Parathyroid adenoma (tissue), 2 donors: ENCODE measurements around the gene SMAD9.
"Not testable (repeated sequence)": the region's sequence is repeated elsewhere in the genome, so short reads cannot be mapped to it uniquely, and the experiment has no call there.

Source experiments
- H2AFZ ChIP-seq: fragments of 300-600 bp; sonication (generic); one replicate; pipeline ENCODE4 v1.7.0; 2017; ENCODE audit warnings: antibody characterized with exemption, mild to moderate bottlenecking
- H3K27ac ChIP-seq: fragments of 300-600 bp; sonication (generic); one replicate; pipeline ENCODE4 v1.7.0; 2017
- H3K27me3 ChIP-seq: fragments of 300-600 bp; sonication (generic); one replicate; pipeline ENCODE4 v1.7.0; 2017; ENCODE audit warnings: low read length; ENCODE audit not compliant: control insufficient read depth, insufficient read depth
- H3K36me3 ChIP-seq: fragments of 300-600 bp; sonication (generic); one replicate; pipeline ENCODE4 v1.7.0; 2017; ENCODE audit warnings: low read length; ENCODE audit not compliant: control insufficient read depth, insufficient read depth
- H3K4me1 ChIP-seq: fragments of 300-600 bp; sonication (generic); one replicate; pipeline ENCODE4 v1.7.0; 2017; ENCODE audit warnings: control low read depth
- H3K4me2 ChIP-seq: fragments of 300-600 bp; sonication (generic); one replicate; pipeline ENCODE4 v1.7.0; 2017; ENCODE audit warnings: low read length
- H3K4me3 ChIP-seq: fragments of 300-600 bp; sonication (generic); one replicate; pipeline ENCODE4 v1.7.0; 2017; ENCODE audit warnings: low read depth, low read length
- H3K79me2 ChIP-seq: fragments of 300-600 bp; sonication (generic); one replicate; pipeline ENCODE4 v1.7.0; 2017; ENCODE audit warnings: control low read depth
- H3K9ac ChIP-seq: fragments of 300-600 bp; sonication (generic); one replicate; pipeline ENCODE4 v1.7.0; 2017; ENCODE audit warnings: mild to moderate bottlenecking
- H3K9me3 ChIP-seq: fragments of 300-600 bp; sonication (generic); one replicate; pipeline ENCODE4 v1.7.0; 2017; ENCODE audit warnings: low read length; ENCODE audit not compliant: control insufficient read depth
- TF ChIP-seq, protein P1 (sequence below): fragments of 300-600 bp; sonication (generic); IDR thresholded peaks from one replicate; pipeline ENCODE4 v1.7.0; 2017; ENCODE audit warnings: antibody characterized with exemption, mild to moderate bottlenecking
- donor health status: primary hyperparathyroidism.

SMAD9 gene

DNA sequence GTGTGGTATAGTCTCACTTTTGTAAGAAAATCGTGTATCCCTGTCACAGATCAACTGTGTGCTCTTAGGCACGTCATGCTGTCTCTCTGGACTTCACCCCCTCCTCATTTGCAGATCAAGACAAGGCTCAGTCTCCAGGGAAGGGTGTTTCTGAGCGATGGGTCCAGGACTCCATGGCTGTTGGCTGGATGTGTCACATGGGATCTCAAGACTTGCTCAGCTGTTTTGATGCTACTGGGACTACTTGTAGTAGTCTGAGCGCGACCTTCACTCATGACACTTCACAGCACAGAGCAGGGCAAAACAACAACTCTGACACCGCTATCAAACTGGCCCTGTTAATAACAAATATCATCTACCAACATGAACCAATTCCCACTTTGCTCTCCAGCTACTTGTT, 36.2 kb downstream of the SMAD9 start:
- H3K4me1 ChIP-seq: no peaks in the 10 kb centered on the region
- TF ChIP-seq, protein P1, sequence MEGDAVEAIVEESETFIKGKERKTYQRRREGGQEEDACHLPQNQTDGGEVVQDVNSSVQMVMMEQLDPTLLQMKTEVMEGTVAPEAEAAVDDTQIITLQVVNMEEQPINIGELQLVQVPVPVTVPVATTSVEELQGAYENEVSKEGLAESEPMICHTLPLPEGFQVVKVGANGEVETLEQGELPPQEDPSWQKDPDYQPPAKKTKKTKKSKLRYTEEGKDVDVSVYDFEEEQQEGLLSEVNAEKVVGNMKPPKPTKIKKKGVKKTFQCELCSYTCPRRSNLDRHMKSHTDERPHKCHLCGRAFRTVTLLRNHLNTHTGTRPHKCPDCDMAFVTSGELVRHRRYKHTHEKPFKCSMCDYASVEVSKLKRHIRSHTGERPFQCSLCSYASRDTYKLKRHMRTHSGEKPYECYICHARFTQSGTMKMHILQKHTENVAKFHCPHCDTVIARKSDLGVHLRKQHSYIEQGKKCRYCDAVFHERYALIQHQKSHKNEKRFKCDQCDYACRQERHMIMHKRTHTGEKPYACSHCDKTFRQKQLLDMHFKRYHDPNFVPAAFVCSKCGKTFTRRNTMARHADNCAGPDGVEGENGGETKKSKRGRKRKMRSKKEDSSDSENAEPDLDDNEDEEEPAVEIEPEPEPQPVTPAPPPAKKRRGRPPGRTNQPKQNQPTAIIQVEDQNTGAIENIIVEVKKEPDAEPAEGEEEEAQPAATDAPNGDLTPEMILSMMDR: no peak
- H3K9me3 ChIP-seq: no peaks in the 10 kb centered on the region
- no peaks in the 10 kb centered on the region for H3K36me3 ChIP-seq
- no peak overlapping the region for H3K9ac ChIP-seq
- H3K27me3 ChIP-seq: no peaks in the 10 kb centered on the region
- H3K27ac ChIP-seq: no peak overlapping the region
- no peak overlapping the region for H3K4me3 ChIP-seq
- no peak overlapping the region for H3K4me2 ChIP-seq
- no peak overlapping the region for H2AFZ ChIP-seq
- no peaks in the 10 kb centered on the region for H3K79me2 ChIP-seq

DNA sequence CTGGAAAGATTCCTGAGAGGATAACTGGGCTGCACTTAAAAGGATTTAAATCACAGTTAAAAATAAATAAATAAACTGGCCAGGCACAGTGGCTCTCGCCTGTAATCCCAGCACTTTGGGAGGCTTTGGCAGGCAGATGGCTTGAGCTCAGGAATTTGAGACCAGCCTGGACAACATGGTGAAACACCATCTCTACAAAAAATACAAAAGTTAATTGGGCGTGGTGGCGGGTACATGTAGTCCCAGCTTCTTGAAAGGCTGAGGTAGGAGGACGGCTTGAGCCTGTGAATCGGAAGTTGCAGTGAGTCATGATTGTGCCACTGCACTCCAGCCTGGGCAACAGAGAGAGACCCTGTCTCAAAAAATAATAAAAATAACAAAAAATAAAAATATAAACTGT, 36.6 kb downstream of the SMAD9 start:
- not testable (repeated sequence) for H3K36me3 ChIP-seq, H3K9me3 ChIP-seq, H3K4me1 ChIP-seq, H3K27me3 ChIP-seq, H3K9ac ChIP-seq, H2AFZ ChIP-seq, H3K79me2 ChIP-seq, H3K4me2 ChIP-seq, H3K27ac ChIP-seq, H3K4me3 ChIP-seq

GRCh38 chr13:36882829-36883390, 37.1 kb downstream of the SMAD9 start:
- TF ChIP-seq, protein P1: no peak
- Histone ChIP-seq H2AFZ (no peak overlapping the region), H3K27ac (no peak overlapping the region)

DNA sequence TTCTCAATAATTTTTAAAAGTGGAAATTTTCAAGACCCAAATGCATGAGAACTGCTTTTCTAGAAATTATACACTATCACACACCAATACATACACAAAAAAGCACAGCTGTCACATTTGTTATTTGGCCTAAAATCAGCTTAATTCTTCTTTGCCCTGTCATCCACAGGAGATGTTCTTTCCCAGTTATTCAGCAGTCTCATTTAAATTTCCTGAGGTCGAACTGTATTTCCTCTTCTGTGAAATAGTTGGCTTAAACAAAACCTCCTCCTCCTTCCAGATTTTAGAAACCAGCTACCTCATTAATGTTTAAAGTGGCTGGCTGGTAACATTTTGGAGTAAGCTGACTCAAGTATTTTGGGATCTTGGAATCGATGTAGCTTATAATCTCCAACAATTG, 39.1 kb downstream of the SMAD9 start:
- Histone ChIP-seq H3K9ac (no peak overlapping the region), H3K4me2 (no peak overlapping the region), H3K27me3 (no peaks in the 10 kb centered on the region), H3K4me1 (no peaks in the 10 kb centered on the region), H3K4me3 (no peak overlapping the region), H3K27ac (no peak overlapping the region), H3K36me3 (no peaks in the 10 kb centered on the region), H3K79me2 (no peaks in the 10 kb centered on the region), H3K9me3 (no peaks in the 10 kb centered on the region), H2AFZ (no peak overlapping the region)
- TF ChIP-seq, protein P1: no peak

More at GRCh38 chr13:36882829-36883390, 37.1 kb downstream of the SMAD9 start:
- Histone ChIP-seq H3K36me3 (no peaks in the 10 kb centered on the region), H3K4me1 (no peaks in the 10 kb centered on the region), H3K4me3 (no peak overlapping the region), H3K9ac (no peak overlapping the region), H3K4me2 (no peak overlapping the region), H3K9me3 (no peaks in the 10 kb centered on the region), H3K27me3 (no peaks in the 10 kb centered on the region), H3K79me2 (no peaks in the 10 kb centered on the region)

- TF ChIP-seq, protein P1: no peak
- Histone ChIP-seq H2AFZ (no peak overlapping the region), H3K27ac (no peak overlapping the region), H3K27me3 (no peaks in the 10 kb centered on the region), H3K4me1 (no peaks in the 10 kb centered on the region), H3K9me3 (no peaks in the 10 kb centered on the region), H3K79me2 (no peaks in the 10 kb centered on the region), H3K4me2 (no peak overlapping the region), H3K9ac (no peak overlapping the region), H3K36me3 (no peaks in the 10 kb centered on the region), H3K4me3 (no peak overlapping the region)
Observed at GRCh38 chr13:36879218-36879938, 40.7 kb downstream of the SMAD9 start.
